ENCODE data around the gene PROS1. TPM values are rescaled to one million over a fixed set of nuclear protein-coding genes. Genes with fewer than 3 reads are reported as not detected.
"Not testable (repeated sequence)": the region's sequence is repeated elsewhere in the genome, so short reads cannot be mapped to it uniquely, and the experiment has no call there.

PROS1 gene
- total RNA-seq, 1 experiment from 2014 or later: 3.9 TPM

DNA sequence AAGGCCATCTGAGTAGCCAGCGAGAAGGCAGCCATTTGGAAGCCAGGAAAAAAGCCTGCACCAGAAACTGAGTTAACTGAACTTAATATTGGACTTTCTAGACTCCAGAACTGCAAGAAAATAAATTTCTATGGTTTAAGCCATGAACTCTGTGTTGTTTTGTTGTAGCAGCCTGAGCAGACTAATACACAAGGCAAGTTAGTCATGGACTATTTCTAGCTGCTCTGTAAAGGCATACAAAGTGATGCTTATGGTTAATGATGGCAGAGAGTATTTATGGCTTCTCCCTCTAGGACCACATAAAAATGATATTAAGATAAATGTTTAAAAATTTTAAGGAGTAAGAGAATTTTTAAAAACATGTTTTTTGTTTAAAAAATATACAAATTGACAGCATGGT, 37.1 kb downstream of the PROS1 start:
- Histone ChIP-seq H3K27me3 (0 out of 2 replicates have a peak, but pooled peaks cover 7% of the 10 kb centered on the region), H3K27ac (no peak overlapping the region), H3K4me1 (no peaks in the 10 kb centered on the region), H3K36me3 (no peaks in the 10 kb centered on the region), H3K4me3 (no peak overlapping the region), H3K9me3 (replicated peaks) (no peaks in the 10 kb centered on the region)
- no peak for DNase-seq

DNA sequence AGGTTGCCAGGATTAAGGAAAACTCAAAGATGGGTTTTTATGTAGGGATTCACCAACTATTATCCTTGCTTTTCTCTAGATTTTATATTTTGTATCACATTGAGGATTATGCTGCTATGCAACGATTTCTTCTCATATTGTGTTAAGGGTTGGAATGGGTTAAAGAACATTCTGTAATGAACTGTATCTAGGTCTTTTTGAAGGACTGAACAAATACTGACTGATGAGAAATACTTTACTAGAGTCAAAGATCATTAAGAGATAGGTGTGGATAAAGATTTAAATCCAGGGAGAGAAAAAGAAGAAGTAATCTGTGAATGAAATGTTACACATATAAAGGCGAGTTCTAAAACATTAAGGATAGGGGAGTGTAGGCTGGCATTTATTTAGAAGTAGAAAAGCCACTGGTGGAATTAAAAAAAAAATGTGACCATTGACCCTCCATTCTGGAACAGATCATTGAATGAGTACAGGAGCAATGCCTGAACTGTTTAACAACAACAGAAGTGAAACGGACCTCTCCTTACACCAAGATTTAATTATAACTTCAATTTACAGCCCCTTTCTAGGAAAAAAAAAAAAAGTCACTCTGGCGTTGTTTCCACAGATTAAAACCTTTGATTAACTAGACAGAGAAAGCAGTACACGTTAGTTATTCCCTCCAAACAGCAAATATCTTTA, 39.2 kb downstream of the PROS1 start:
- no peak overlapping the region for H3K4me3 ChIP-seq
- no peaks in the 10 kb centered on the region for H3K9me3 ChIP-seq (replicated peaks)
- no peak overlapping the region for H3K27ac ChIP-seq
- no peaks in the 10 kb centered on the region for H3K4me1 ChIP-seq
- no peak for DNase-seq
- H3K36me3 ChIP-seq: no peaks in the 10 kb centered on the region
- 0 out of 2 replicates have a peak, but pooled peaks cover 5% of the 10 kb centered on the region for H3K27me3 ChIP-seq

DNA sequence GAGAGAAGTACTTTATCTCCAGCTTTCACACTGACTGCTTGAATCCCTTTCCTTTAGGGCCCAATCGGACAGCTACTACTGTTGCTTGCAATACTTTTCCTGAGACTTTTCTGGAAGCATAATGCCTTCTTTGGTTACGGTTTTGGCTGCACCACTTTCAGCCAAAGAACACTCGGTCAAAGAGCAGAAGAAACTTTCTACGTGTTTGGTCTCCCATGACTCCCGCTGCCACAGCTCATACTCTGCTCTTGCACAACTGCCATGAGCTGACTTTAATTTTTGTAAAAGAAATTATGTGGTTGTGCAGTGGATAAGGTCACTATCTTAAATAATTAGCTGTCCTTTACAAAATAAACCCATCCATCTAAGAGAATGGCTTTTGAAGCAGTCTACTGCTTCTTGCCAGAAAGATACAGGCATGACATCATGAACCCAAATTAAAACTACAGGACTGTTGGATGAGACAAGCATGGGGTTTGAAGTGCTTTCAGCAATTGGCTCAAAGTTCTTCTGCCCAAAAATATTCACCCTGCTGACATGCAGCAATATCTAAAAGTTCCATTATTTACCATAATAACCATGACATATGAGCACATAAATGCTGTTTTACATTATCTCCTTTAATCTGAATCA, 42.0 kb downstream of the PROS1 start:
- Histone ChIP-seq H3K4me3 (no peak overlapping the region), H3K27ac (no peak overlapping the region), H3K27me3 (no peaks in the 10 kb centered on the region), H3K4me1 (no peaks in the 10 kb centered on the region), H3K9me3 (replicated peaks) (no peaks in the 10 kb centered on the region), H3K36me3 (no peaks in the 10 kb centered on the region)
- DNase-seq: no peak

DNA sequence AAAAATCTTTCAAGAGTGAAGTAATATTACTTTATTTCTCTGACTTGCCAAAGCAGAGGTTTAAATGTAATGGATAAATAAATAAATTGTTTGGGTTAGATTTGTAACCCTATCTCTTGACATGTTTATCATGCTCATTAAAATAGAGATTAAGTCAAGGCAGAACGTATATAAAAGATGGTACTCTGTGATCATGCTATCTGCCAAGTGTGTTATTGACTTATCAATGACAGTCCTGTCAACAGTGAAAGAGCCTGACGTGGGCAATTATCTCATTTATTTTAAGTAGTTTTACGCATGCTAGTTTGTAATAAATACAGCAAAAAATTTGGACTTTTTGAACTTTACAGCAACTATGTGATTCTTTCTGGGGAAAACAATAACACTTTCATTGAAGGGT, 43.7 kb downstream of the PROS1 start:
- no peak for DNase-seq
- no peaks in the 10 kb centered on the region for H3K9me3 ChIP-seq (replicated peaks)
- H3K4me1 ChIP-seq: no peaks in the 10 kb centered on the region
- H3K27ac ChIP-seq: no peak overlapping the region
- no peak overlapping the region for H3K4me3 ChIP-seq
- no peaks in the 10 kb centered on the region for H3K27me3 ChIP-seq
- H3K36me3 ChIP-seq: no peaks in the 10 kb centered on the region

DNA sequence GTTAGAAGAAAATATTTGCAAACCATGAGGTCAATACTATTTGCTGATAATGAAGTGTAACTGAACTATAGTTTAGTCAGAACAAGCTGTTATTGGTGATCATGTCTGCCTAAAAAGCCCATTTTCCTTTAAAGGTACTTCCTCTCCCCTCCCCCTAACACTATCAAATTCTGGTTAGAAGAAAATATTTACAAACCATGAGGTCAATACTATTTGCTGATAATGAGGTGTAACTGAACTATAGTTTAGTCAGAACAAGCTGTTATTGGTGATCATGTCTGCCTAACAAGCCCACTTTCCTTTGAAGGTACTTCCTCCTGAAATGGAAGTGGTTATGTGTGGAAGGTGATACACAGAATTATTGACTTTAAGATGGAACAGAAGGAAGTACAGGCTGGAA, 46.9 kb downstream of the PROS1 start:
- DNase-seq: no peak
- Histone ChIP-seq H3K4me1 (no peaks in the 10 kb centered on the region), H3K27me3 (no peaks in the 10 kb centered on the region), H3K9me3 (replicated peaks) (no peaks in the 10 kb centered on the region), H3K36me3 (no peaks in the 10 kb centered on the region), H3K4me3 (no peak overlapping the region), H3K27ac (no peak overlapping the region)

DNA sequence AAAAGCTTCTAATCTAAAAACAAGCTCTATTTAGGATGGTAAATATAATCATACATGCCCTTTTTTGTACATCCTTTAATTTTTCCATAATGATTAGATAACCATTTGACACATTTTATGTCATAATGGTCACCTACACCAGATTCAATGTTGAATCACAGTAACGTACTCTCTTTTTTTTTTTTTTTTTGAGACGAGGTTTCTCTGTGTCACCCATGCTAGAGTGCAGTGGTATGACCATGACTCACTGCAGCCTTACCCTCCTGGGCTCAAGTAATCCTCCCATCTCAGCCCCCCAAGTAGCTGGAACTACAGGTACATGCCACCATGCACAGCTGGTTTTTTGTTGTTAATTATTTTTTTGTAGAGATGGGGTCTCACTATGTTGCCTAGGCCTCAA, 49.2 kb downstream of the PROS1 start:
- H3K9me3 ChIP-seq (replicated peaks): no peaks in the 10 kb centered on the region
- H3K4me1 ChIP-seq: no peaks in the 10 kb centered on the region
- no peak overlapping the region for H3K4me3 ChIP-seq
- H3K27ac ChIP-seq: no peak overlapping the region
- no peaks in the 10 kb centered on the region for H3K27me3 ChIP-seq
- DNase-seq: no peak
- no peaks in the 10 kb centered on the region for H3K36me3 ChIP-seq

DNA sequence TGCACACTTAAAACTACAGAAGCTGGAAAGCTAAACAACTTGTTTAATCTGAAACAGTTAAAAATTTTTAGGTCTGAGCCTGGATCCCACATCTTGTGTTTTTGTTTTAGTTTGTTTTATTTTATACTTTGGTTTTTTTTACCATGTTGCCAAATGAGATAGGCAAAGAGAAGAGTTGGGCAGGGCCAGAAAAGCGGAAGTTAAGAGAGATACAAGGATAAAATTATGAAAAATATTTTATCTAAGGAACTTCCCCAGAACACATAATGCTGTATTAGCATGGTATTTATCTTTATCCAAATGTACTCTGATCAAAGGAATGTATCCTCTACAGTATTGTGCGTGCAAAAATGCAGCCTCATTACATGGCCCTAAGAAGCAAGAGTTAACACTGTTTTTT, 50.7 kb downstream of the PROS1 start:
- Histone ChIP-seq H3K27me3 (no peaks in the 10 kb centered on the region), H3K36me3 (no peaks in the 10 kb centered on the region), H3K9me3 (replicated peaks) (no peaks in the 10 kb centered on the region), H3K4me1 (no peaks in the 10 kb centered on the region), H3K27ac (no peak overlapping the region), H3K4me3 (no peak overlapping the region)
- no peak for DNase-seq

DNA sequence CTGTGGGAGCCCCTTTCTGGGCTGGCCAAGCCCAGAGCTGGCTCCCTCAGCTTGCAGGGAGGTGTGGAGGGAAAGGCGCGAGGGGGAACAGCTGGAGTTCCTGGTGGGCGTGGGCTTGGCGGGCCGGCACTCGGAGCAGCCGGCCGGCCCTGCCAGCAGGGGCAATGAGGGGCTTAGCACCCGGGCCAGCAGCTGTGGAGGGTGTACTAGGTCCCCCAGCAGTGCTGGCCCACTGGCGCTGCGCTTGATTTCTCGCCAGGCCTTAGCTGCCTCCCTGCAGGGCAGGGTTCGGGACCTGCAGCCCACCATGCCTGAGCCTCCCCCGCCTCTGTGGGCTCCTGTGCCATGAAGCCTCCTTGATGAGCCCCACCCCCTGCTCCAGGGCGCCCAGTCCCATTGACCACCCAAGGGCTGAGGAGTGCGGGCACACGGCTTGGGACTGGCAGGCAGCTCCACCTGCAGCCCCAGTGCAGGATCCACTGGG, 56.1 kb downstream of the PROS1 start:
- not testable (repeated sequence) for H3K27me3 ChIP-seq; H3K36me3 ChIP-seq; DNase-seq; H3K9me3 ChIP-seq (replicated peaks); H3K27ac ChIP-seq; H3K4me3 ChIP-seq; H3K4me1 ChIP-seq

DNA sequence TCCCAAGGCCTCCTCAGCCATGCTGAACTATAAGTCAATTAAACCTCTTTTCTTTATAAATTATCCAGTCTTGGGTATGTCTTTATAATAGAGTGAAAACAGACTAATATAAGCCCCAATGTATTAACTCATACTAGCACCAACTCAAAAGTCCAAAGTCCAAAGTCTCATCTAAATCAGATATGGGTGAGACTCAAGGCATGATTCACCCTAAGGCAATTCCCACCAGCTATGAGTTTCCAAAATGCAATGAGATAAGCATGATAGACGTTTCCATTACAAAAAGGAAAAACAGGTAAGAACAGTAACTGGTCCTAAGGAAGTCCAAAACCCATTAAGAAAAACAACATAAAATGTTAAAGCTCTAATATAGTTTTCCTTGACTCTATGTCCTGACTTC, 60.1 kb downstream of the PROS1 start:
- not testable (repeated sequence) for H3K4me1 ChIP-seq; H3K9me3 ChIP-seq (replicated peaks); H3K27me3 ChIP-seq; H3K36me3 ChIP-seq; DNase-seq; H3K27ac ChIP-seq; H3K4me3 ChIP-seq

DNA sequence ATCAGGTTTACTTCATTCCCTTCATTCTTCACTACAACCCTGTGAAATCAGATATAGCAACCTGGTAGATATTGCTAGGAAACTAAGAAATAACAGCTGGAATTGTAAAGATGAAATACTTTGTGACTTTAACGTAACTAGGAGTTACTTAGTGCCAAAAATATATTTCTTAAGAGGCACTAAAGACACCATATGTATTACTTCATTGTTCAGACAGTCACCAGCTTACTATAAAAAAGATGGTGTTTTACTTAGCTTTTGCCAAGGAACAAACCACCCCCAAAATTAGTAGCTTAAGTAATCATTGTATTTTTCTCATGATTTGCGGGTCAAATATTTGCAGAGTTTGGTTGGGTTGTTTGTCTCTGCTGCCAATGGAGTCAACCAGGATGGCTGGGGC, 62.5 kb downstream of the PROS1 start:
- no peaks in the 10 kb centered on the region for H3K36me3 ChIP-seq
- H3K27me3 ChIP-seq: no peaks in the 10 kb centered on the region
- no peaks in the 10 kb centered on the region for H3K4me1 ChIP-seq
- no peak overlapping the region for H3K4me3 ChIP-seq
- H3K9me3 ChIP-seq (replicated peaks): no peaks in the 10 kb centered on the region
- H3K27ac ChIP-seq: no peak overlapping the region
- DNase-seq: no peak

DNA sequence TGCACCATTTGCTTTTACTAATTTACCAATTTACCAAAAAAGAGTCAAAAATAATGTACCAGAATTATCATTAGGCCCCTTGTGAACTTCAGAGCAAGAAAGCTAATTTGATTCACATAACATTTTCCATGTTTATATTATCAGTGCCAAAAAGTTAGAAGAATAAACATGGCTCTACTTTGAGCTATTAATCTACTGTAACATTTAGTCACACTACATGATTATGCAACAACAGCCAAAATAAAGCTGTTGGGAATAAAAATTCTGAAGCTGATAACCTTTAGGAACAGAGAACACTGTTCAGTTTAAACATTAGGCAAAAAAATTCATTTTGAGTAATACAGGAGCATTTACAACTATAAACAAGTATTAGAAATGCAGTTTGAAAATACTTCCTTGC, 63.6 kb downstream of the PROS1 start:
- Histone ChIP-seq H3K36me3 (no peaks in the 10 kb centered on the region), H3K4me1 (no peaks in the 10 kb centered on the region), H3K27me3 (no peaks in the 10 kb centered on the region), H3K9me3 (replicated peaks) (no peaks in the 10 kb centered on the region), H3K4me3 (no peak overlapping the region), H3K27ac (no peak overlapping the region)
- no peak for DNase-seq

DNA sequence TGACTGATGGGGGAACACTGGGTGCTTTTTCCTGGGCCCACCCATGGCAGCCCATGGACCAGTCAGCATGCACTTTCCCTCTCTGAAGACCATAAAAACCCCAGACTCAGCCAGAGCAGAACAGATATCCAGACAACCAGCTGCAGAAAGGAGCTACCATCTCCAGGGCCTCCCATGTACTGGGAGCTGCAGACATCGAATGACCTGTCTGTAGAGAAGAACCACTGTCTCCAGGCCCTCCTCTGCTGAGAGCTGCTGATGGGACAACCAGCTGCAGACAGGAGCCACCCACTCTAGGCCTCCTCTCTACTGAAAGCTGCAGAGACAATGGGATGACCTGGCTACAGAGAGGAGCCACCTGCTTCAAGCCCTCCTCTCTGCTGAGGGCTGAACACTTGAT, 66.6 kb downstream of the PROS1 start:
- H3K27me3 ChIP-seq: no peaks in the 10 kb centered on the region
- no peaks in the 10 kb centered on the region for H3K9me3 ChIP-seq (replicated peaks)
- DNase-seq: no peak
- H3K4me1 ChIP-seq: no peaks in the 10 kb centered on the region
- no peaks in the 10 kb centered on the region for H3K36me3 ChIP-seq
- no peak overlapping the region for H3K27ac ChIP-seq
- no peak overlapping the region for H3K4me3 ChIP-seq

DNA sequence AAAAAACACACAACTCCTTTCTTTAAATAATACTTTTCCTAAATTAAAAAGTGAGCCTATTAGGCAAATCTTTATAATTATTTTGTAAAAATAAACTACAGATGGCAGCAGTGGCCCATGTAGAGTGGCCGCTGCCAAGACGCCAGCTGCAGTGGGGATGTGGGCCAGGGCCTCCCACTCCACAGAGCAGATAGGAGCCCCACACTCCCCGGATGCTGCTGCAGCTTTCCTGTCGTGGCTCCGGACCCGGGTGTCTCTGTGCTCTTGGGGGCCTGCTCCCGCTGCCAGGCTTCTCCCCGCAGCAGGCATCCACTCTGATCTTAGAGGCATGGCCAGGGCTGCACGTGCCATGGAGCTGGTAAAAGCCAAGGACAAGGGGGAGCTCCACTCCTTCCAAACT, 67.5 kb downstream of the PROS1 start:
- Histone ChIP-seq H3K27ac (no peak overlapping the region), H3K27me3 (no peaks in the 10 kb centered on the region), H3K36me3 (no peaks in the 10 kb centered on the region), H3K9me3 (replicated peaks) (no peaks in the 10 kb centered on the region), H3K4me3 (no peak overlapping the region), H3K4me1 (no peaks in the 10 kb centered on the region)
- DNase-seq: peak in 1 of 2 experiments; percentile 11

DNA sequence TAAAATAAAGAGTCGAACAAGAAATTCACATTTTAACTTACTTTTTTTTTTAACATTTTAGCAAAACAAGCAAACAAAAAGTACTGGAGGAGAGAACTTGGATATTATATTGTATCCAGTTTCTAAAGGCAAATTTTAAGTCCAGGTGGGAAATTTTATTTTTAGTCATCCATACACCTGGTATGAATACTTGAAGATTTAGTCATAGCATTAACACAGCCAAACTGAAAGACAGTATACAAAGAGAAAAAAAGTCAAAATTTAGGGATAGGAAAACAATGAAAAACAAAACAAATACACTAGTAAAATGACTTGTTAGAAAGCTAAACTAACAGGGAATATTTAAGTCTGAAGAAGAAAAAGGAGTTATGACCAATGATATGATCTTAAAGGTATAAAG, 69.1 kb downstream of the PROS1 start:
- Histone ChIP-seq H3K9me3 (replicated peaks) (no peaks in the 10 kb centered on the region), H3K27me3 (no peaks in the 10 kb centered on the region), H3K4me3 (no peak overlapping the region), H3K27ac (no peak overlapping the region), H3K36me3 (no peaks in the 10 kb centered on the region), H3K4me1 (no peaks in the 10 kb centered on the region)
- DNase-seq: no peak

DNA sequence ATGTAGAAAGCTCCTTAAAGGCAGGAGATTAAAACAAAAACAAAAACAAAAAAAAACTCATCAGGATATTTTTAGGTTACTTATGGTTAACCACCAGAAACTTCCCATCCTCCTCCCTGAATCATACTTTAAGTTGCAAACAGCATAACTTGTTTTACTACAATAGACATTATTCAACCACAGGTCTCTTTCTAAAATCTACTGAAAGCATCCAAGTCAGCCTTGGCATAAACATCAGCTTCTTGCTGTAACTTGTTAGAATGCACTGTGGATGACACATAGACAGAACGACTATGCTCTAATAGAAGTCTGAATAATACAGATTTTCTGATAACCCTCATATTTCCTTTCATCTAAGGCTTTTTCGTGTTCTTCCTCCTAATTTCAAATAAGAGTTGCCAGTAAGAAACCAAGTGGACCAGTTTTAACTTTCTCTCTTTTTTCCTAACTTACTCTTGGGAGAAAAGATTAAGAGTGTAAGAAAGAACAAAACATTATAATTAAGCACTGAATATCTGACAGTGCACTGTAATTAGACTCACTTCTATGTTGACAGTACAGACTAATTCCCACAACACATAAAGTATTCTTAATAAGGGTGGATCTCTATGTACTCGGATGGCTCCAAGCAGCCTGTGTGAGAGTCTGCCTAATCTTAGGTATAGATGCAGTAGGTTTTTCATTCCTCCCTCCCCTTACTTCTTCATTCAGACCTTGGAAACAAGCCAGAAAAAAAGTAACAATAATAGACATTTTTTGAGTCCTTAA, 95.3 kb downstream of the PROS1 start:
- not testable (repeated sequence) for DNase-seq; H3K4me3 ChIP-seq; H3K27ac ChIP-seq; H3K27me3 ChIP-seq; H3K9me3 ChIP-seq (replicated peaks); H3K36me3 ChIP-seq; H3K4me1 ChIP-seq
